ENCODE measurements around the gene SPOUT1.

The SPOUT1 gene

GRCh38 chr9:128770286-128771030 lies 59.1 kb downstream of the SPOUT1 start:
- no peak for DNase-seq

Data from NCI-H446 treated with DMSO at 0.1 percent for 48 hours (cell line).